KMS-11 (cell line): ENCODE results near the gene GASK1A.

ENCODE experiments used
- H2AFZ ChIP-seq: fragments of 200-600 bp; sonication (generic); 2 replicates; pipeline ENCODE4 v1.6.1; 2016; ENCODE audit warnings: antibody characterized with exemption, mixed run types, low read depth
- H3K27ac ChIP-seq: fragments of 200-600 bp; sonication (generic); 2 replicates; pipeline ENCODE4 v1.6.1; 2016; ENCODE audit warnings: mild to moderate bottlenecking, mixed run types
- H3K27me3 ChIP-seq: fragments of 200-600 bp; sonication (generic); 2 replicates; pipeline ENCODE4 v1.6.1; 2017; ENCODE audit warnings: mild to moderate bottlenecking, low read depth, mixed run types, moderate library complexity; ENCODE audit not compliant: insufficient read depth
- H3K36me3 ChIP-seq: fragments of 200-600 bp; sonication (generic); 2 replicates; pipeline ENCODE4 v1.6.1; 2017; ENCODE audit warnings: mild to moderate bottlenecking, mixed run types; ENCODE audit not compliant: insufficient read depth
- H3K4me1 ChIP-seq: fragments of 200-600 bp; sonication (generic); 2 replicates; pipeline ENCODE4 v1.6.1; 2016; ENCODE audit warnings: mild to moderate bottlenecking, low read depth, mixed run types; ENCODE audit not compliant: poor library complexity, severe bottlenecking
- H3K4me2 ChIP-seq: fragments of 200-600 bp; sonication (generic); 2 replicates; pipeline ENCODE4 v1.7.0; 2016; ENCODE audit warnings: mild to moderate bottlenecking, mixed run types
- H3K4me3 ChIP-seq: fragments of 200-600 bp; sonication (generic); IDR thresholded peaks from 2 replicates; pipeline ENCODE4 v1.6.1; 2017; ENCODE audit warnings: low read depth, low read length, mixed read lengths; ENCODE audit not compliant: insufficient read depth
- H3K79me2 ChIP-seq: fragments of 200-600 bp; sonication (generic); 2 replicates; pipeline ENCODE4 v1.6.1; 2016; ENCODE audit warnings: low read depth, mixed run types; ENCODE audit not compliant: insufficient read depth
- H3K9ac ChIP-seq: fragments of 200-600 bp; sonication (generic); 2 replicates; pipeline ENCODE4 v1.6.1; 2016; ENCODE audit warnings: mild to moderate bottlenecking, mixed run types
- H4K20me1 ChIP-seq: fragments of 200-600 bp; sonication (generic); 2 replicates; pipeline ENCODE4 v1.6.1; 2016; ENCODE audit warnings: mild to moderate bottlenecking, mixed run types; ENCODE audit not compliant: insufficient read depth
- TF ChIP-seq, protein P1 (sequence below): fragments of 200-600 bp; sonication (generic); conservative IDR thresholded peaks from 2 replicates; pipeline ENCODE4 v1.6.1; 2017; ENCODE audit warnings: low read depth, mild to moderate bottlenecking, antibody characterized with exemption, low read length, moderate library complexity, mixed read lengths

The GASK1A gene

DNA sequence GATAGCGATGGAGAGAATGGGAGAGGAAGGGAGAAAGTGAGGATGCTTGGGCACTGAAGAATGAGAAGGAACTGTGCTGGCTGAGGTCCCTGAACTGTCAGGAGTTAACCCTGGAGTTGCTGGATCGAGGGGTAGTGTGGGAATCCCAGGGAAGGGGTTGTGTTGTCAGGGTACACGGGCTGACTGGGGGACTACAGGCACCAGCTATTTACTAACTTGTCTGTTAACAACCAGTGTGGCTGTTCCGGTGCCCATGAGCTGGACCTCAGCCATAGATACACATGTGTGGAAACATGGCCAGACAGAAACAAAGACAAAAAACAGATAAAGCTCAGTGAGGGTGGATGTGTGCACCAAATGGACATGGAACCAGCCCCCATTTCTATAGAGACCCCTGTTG lies 55.1 kb downstream of the GASK1A start:
- Histone ChIP-seq H3K4me3 (no peak overlapping the region), H4K20me1 (no peaks in the 10 kb centered on the region), H3K4me2 (no peak overlapping the region), H3K27me3 (no peaks in the 10 kb centered on the region), H3K27ac (no peak overlapping the region), H3K4me1 (no peaks in the 10 kb centered on the region), H3K36me3 (no peaks in the 10 kb centered on the region), H2AFZ (no peak overlapping the region), H3K79me2 (no peaks in the 10 kb centered on the region), H3K9ac (no peak overlapping the region)
- TF ChIP-seq, protein P1, sequence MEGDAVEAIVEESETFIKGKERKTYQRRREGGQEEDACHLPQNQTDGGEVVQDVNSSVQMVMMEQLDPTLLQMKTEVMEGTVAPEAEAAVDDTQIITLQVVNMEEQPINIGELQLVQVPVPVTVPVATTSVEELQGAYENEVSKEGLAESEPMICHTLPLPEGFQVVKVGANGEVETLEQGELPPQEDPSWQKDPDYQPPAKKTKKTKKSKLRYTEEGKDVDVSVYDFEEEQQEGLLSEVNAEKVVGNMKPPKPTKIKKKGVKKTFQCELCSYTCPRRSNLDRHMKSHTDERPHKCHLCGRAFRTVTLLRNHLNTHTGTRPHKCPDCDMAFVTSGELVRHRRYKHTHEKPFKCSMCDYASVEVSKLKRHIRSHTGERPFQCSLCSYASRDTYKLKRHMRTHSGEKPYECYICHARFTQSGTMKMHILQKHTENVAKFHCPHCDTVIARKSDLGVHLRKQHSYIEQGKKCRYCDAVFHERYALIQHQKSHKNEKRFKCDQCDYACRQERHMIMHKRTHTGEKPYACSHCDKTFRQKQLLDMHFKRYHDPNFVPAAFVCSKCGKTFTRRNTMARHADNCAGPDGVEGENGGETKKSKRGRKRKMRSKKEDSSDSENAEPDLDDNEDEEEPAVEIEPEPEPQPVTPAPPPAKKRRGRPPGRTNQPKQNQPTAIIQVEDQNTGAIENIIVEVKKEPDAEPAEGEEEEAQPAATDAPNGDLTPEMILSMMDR: no peak

DNA sequence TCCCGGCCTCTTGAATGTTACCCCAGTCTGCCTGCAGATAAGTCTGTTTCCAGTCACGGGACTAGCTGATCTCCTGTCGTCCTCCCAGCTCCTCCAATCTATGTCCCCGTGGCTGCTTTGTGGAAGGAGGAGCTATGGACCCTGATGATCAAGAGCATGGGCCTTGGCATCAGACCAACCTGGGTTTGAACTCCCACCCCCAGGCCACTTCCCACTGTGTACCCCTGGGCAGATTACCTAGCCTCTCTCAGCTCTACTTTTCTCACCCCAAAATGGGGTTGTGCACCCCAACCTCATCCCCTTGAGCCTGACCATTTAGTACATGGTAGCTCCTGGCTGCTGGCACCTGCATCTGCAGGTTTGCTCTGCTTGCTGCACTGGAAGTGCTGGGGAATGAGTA lies 55.8 kb downstream of the GASK1A start:
- H3K4me1 ChIP-seq: no peaks in the 10 kb centered on the region
- no peaks in the 10 kb centered on the region for H3K79me2 ChIP-seq
- H3K27me3 ChIP-seq: no peaks in the 10 kb centered on the region
- TF ChIP-seq, protein P1: no peak
- no peak overlapping the region for H3K27ac ChIP-seq
- H3K9ac ChIP-seq: no peak overlapping the region
- no peaks in the 10 kb centered on the region for H4K20me1 ChIP-seq
- H3K36me3 ChIP-seq: no peaks in the 10 kb centered on the region
- H3K4me3 ChIP-seq: no peak overlapping the region
- H2AFZ ChIP-seq: no peak overlapping the region
- no peak overlapping the region for H3K4me2 ChIP-seq

DNA sequence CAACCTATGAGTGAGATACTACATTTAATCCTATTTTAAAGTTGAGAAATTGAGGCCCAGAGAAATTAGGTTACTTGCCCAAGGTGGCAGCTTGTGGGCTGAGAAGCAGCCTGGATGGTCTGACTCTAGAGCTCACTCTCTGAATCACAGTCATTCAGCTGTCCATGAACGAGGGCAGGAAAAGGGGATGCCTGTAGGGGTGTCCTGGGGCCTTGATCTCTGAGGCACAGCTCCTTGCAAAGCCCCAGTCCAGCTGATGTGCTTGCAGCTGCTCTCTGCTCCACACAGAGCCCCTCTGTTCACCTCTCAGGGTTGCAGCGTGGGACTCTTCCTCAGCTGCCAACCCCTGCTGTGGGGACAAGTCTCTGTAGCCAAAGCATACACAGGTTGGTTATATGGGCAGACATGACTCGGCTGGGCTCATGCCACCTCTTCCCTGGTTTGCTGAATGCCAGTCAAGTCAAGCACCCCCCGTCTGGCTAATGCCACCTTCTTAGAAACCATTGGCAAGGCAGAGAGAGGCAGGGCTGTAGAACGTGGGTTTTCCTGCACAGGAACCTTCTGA lies 56.8 kb downstream of the GASK1A start:
- H3K4me2 ChIP-seq: no peak overlapping the region
- no peaks in the 10 kb centered on the region for H3K27me3 ChIP-seq
- H3K36me3 ChIP-seq: no peaks in the 10 kb centered on the region
- H4K20me1 ChIP-seq: no peaks in the 10 kb centered on the region
- TF ChIP-seq, protein P1: no peak
- no peak overlapping the region for H3K27ac ChIP-seq
- H3K4me1 ChIP-seq: no peaks in the 10 kb centered on the region
- no peak overlapping the region for H3K9ac ChIP-seq
- H2AFZ ChIP-seq: no peak overlapping the region
- no peaks in the 10 kb centered on the region for H3K79me2 ChIP-seq
- H3K4me3 ChIP-seq: no peak overlapping the region

DNA sequence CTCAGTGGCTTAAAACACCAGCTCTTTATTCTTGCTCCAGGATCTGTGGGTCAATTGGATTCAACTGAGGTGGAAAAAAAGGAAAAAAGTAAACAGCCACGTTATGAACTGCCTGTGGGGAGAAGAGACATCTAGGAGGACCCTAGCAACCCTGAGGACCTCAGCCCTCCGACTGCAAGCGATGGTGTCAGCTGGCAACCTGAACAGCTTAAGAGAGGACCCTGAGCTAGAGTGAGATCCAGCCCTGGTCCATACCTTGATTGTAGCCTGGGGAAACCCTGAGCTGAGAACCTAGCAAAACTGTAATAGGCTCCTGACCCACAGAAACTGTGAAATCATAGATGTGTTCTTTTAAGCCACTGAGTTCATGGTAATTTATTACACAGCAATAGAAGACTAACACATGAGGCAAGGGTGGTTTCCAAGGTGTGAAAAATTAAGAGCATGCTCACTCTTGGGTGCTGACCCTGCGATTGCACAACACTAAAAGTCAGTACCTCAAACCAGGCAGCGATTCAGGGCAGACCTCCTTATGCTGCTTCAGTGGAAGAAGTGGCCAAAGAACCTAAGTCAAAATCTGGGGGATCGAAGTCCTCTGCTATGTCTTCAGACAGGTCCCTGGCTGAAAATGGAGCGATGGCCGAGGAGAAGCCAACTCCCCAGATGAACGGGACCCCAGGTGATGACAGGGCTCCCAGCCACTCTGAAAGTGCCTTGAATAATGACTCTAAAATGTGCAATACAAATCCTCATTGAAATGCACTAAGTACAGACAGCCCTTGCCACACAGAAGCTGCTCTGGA lies 57.7 kb downstream of the GASK1A start:
- no peaks in the 10 kb centered on the region for H3K79me2 ChIP-seq
- TF ChIP-seq, protein P1: no peak
- H2AFZ ChIP-seq: no peak overlapping the region
- H3K4me2 ChIP-seq: no peak overlapping the region
- H3K27me3 ChIP-seq: no peaks in the 10 kb centered on the region
- H3K9ac ChIP-seq: no peak overlapping the region
- no peak overlapping the region for H3K27ac ChIP-seq
- H4K20me1 ChIP-seq: no peaks in the 10 kb centered on the region
- H3K4me1 ChIP-seq: no peaks in the 10 kb centered on the region
- no peaks in the 10 kb centered on the region for H3K36me3 ChIP-seq
- no peak overlapping the region for H3K4me3 ChIP-seq
